DOHH2 (cell line): Measurements from ENCODE around the gene CFTR.

ENCODE experiments used
- EZH2phosphoT487 ChIP-seq: fragments of 200-600 bp; sonication (generic); IDR thresholded peaks from 2 replicates; pipeline ENCODE4 v1.6.1; 2017; ENCODE audit warnings: borderline replicate concordance, mild to moderate bottlenecking, antibody characterized with exemption, low read length, moderate library complexity, mixed read lengths
- TF ChIP-seq, protein P1 (sequence below): fragments of 200-600 bp; sonication (generic); IDR thresholded peaks from one replicate; pipeline ENCODE4 v1.5.1; 2014; ENCODE audit warnings: antibody characterized with exemption, mild to moderate bottlenecking, low read depth, low read length; ENCODE audit not compliant: poor library complexity, severe bottlenecking

DNA sequence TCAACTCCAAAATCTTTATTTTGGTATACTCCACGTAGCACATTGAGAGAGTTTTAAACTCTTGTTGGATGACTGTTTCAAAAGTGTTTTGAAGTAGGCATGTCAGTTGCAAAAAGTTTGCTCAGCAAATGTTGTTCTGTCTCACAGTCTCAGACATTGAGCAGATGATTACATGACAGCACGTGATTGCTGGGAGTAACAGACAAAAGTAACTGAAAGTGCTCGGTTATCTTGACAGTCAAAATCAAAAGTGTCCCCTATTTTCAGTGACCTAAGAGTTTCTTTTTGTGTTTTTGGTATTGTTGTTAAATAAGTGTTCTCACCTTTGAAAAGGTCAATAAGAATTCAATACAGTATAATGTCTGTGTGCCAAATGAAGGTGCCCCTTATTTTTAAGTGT is 84.3 kb downstream of the CFTR start:
- TF ChIP-seq, protein P1, sequence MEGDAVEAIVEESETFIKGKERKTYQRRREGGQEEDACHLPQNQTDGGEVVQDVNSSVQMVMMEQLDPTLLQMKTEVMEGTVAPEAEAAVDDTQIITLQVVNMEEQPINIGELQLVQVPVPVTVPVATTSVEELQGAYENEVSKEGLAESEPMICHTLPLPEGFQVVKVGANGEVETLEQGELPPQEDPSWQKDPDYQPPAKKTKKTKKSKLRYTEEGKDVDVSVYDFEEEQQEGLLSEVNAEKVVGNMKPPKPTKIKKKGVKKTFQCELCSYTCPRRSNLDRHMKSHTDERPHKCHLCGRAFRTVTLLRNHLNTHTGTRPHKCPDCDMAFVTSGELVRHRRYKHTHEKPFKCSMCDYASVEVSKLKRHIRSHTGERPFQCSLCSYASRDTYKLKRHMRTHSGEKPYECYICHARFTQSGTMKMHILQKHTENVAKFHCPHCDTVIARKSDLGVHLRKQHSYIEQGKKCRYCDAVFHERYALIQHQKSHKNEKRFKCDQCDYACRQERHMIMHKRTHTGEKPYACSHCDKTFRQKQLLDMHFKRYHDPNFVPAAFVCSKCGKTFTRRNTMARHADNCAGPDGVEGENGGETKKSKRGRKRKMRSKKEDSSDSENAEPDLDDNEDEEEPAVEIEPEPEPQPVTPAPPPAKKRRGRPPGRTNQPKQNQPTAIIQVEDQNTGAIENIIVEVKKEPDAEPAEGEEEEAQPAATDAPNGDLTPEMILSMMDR: no peak
- TF ChIP-seq EZH2phosphoT487: no peak
